ENCODE measurements around the gene FAM200C. TPM values are rescaled to one million over a fixed set of nuclear protein-coding genes. Genes with fewer than 3 reads are reported as not detected.
A peak's percentile ranks its signal among the peaks of the same experiment; 100 is the strongest.

Gene FAM200C
- total RNA-seq, 1 experiment from 2014 or later: 5.4 TPM

DNA sequence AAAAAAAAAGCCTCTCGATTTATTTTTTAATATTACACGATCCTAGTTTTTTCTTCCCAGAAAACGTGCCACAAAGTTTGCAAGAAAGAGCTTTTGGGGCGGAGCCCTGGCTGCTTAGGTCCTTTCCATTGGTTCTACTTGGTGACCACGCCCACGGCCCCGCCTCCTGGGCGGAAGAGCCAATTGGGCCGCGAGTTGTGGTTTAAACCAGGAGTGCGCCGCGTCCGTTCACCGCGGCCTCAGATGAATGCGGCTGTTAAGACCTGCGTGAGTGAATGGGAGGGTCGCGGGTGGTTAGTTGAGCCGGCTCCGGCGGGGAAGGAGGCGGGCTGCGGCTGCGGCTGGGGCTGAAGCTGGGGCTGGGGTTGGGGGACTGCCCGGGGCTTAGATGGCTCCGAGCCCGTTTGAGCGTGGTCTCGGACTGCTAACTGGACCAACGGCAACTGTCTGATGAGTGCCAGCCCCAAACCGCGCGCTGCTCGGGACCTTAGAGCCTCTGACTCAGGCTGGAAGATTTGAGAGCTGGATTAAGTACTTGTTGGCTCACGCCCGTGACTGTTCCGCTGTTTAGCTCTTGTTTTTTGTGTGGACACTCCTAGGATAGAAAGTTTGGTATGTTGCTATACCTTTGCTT is 21.9 kb upstream of the FAM200C start, which contains the start of gene PTTG1 (continued):
- TF ChIP-seq NR3C1 (CRISPR knock-in tag; conservative IDR thresholded peaks at IDR 0.05; ENCODE audit: low read depth): no peak
- TF ChIP-seq, protein P1, sequence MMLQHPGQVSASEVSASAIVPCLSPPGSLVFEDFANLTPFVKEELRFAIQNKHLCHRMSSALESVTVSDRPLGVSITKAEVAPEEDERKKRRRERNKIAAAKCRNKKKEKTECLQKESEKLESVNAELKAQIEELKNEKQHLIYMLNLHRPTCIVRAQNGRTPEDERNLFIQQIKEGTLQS (CRISPR knock-in tag; conservative IDR thresholded peaks at IDR 0.05): no peak
- TF ChIP-seq PRRX2 (CRISPR knock-in tag; IDR thresholded peaks at IDR 0.05): no peak
- TF ChIP-seq, protein P2, sequence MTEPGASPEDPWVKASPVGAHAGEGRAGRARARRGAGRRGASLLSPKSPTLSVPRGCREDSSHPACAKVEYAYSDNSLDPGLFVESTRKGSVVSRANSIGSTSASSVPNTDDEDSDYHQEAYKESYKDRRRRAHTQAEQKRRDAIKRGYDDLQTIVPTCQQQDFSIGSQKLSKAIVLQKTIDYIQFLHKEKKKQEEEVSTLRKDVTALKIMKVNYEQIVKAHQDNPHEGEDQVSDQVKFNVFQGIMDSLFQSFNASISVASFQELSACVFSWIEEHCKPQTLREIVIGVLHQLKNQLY (CRISPR knock-in tag; IDR thresholded peaks at IDR 0.05): no peak
- no peak for TF ChIP-seq ZNF263 (CRISPR knock-in tag; IDR thresholded peaks at IDR 0.05; ENCODE audit: low read depth)
- no peak for TF ChIP-seq JUN (CRISPR knock-in tag; IDR thresholded peaks at IDR 0.05)
- peak; percentile 81 for TF ChIP-seq TEAD1 (CRISPR knock-in tag; IDR thresholded peaks at IDR 0.05)
- TF ChIP-seq SOX15 (CRISPR knock-in tag; IDR thresholded peaks at IDR 0.05): no peak
- TF ChIP-seq ZNF232 (CRISPR knock-in tag; IDR thresholded peaks at IDR 0.05): no peak
- no peak for TF ChIP-seq IRF2 (CRISPR knock-in tag; IDR thresholded peaks at IDR 0.05; ENCODE audit: borderline replicate concordance, low read depth)
- no peak for TF ChIP-seq ESRRA (CRISPR knock-in tag; IDR thresholded peaks at IDR 0.05; ENCODE audit: borderline replicate concordance)
- TF ChIP-seq MYBL2 (CRISPR knock-in tag; IDR thresholded peaks at IDR 0.05): peak; percentile 99
- TF ChIP-seq CBFB (CRISPR knock-in tag; IDR thresholded peaks at IDR 0.05; ENCODE audit: low read depth): no peak
- TF ChIP-seq SMAD4 (CRISPR knock-in tag; IDR thresholded peaks at IDR 0.05): no peak
- no peak for TF ChIP-seq NFE2L1 (CRISPR knock-in tag; IDR thresholded peaks at IDR 0.05)
- no peak for TF ChIP-seq PRDM15 (CRISPR knock-in tag; IDR thresholded peaks at IDR 0.05)
- no peak for TF ChIP-seq ZNF281 (CRISPR knock-in tag; IDR thresholded peaks at IDR 0.05)
- no peak for TF ChIP-seq TCF7 (CRISPR knock-in tag; IDR thresholded peaks at IDR 0.05; ENCODE audit: low read depth)
- TF ChIP-seq, protein P3, sequence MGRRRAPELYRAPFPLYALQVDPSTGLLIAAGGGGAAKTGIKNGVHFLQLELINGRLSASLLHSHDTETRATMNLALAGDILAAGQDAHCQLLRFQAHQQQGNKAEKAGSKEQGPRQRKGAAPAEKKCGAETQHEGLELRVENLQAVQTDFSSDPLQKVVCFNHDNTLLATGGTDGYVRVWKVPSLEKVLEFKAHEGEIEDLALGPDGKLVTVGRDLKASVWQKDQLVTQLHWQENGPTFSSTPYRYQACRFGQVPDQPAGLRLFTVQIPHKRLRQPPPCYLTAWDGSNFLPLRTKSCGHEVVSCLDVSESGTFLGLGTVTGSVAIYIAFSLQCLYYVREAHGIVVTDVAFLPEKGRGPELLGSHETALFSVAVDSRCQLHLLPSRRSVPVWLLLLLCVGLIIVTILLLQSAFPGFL (CRISPR knock-in tag; IDR thresholded peaks at IDR 0.05; ENCODE audit: borderline replicate concordance): no peak
- TF ChIP-seq ZNF423 (CRISPR knock-in tag; IDR thresholded peaks at IDR 0.05): no peak
- no peak for TF ChIP-seq ERG (CRISPR knock-in tag; IDR thresholded peaks at IDR 0.05)
- TF ChIP-seq, protein P4, sequence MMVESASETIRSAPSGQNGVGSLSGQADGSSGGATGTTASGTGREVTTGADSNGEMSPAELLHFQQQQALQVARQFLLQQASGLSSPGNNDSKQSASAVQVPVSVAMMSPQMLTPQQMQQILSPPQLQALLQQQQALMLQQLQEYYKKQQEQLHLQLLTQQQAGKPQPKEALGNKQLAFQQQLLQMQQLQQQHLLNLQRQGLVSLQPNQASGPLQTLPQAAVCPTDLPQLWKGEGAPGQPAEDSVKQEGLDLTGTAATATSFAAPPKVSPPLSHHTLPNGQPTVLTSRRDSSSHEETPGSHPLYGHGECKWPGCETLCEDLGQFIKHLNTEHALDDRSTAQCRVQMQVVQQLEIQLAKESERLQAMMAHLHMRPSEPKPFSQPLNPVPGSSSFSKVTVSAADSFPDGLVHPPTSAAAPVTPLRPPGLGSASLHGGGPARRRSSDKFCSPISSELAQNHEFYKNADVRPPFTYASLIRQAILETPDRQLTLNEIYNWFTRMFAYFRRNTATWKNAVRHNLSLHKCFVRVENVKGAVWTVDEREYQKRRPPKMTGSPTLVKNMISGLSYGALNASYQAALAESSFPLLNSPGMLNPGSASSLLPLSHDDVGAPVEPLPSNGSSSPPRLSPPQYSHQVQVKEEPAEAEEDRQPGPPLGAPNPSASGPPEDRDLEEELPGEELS (CRISPR knock-in tag; IDR thresholded peaks at IDR 0.05): 0 out of 2 replicates have a peak, but pooled peaks have one; percentile 59
- TF ChIP-seq NFATC4 (CRISPR knock-in tag; IDR thresholded peaks at IDR 0.05): no peak
- no peak for TF ChIP-seq KAT7 (CRISPR knock-in tag; IDR thresholded peaks at IDR 0.05; ENCODE audit: borderline replicate concordance)
- no peak for TF ChIP-seq HMGA2 (CRISPR knock-in tag; IDR thresholded peaks at IDR 0.05)
- TF ChIP-seq, protein P5, sequence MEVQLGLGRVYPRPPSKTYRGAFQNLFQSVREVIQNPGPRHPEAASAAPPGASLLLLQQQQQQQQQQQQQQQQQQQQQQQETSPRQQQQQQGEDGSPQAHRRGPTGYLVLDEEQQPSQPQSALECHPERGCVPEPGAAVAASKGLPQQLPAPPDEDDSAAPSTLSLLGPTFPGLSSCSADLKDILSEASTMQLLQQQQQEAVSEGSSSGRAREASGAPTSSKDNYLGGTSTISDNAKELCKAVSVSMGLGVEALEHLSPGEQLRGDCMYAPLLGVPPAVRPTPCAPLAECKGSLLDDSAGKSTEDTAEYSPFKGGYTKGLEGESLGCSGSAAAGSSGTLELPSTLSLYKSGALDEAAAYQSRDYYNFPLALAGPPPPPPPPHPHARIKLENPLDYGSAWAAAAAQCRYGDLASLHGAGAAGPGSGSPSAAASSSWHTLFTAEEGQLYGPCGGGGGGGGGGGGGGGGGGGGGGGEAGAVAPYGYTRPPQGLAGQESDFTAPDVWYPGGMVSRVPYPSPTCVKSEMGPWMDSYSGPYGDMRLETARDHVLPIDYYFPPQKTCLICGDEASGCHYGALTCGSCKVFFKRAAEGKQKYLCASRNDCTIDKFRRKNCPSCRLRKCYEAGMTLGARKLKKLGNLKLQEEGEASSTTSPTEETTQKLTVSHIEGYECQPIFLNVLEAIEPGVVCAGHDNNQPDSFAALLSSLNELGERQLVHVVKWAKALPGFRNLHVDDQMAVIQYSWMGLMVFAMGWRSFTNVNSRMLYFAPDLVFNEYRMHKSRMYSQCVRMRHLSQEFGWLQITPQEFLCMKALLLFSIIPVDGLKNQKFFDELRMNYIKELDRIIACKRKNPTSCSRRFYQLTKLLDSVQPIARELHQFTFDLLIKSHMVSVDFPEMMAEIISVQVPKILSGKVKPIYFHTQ (CRISPR knock-in tag; IDR thresholded peaks at IDR 0.05): no peak
